ENCODE measurements around the gene ZNF521. TPM values are rescaled to one million over a fixed set of nuclear protein-coding genes. Genes with fewer than 3 reads are reported as not detected.

The ZNF521 gene
- total RNA-seq, 2 donors from 2014 or later, result 1.1 TPM; not detected in 1

- H3K27ac Mint-ChIP-seq, result no peak overlapping the region
- no peak for DNase-seq
- no peak for ATAC-seq
These were observed 53.1 kb downstream of the ZNF521 start for GRCh38 chr18:25298853-25299274.

GRCh38 chr18:25295624-25296138 is 56.3 kb downstream of the ZNF521 start:
- Mint-ChIP-seq H3K4me1 (no peaks in the 10 kb centered on the region), H3K27ac (no peak overlapping the region), H3K4me3 (no peak overlapping the region), H3K36me3 (ENCODE audit: low read depth) (no peaks in the 10 kb centered on the region), H3K27me3 (peaks cover 6% of the 10 kb centered on the region)
- ATAC-seq, result no peak
- no peaks in the 10 kb centered on the region for H3K9me3 ChIP-seq (ENCODE audit: control insufficient read depth, low read length, poor library complexity, severe bottlenecking)
- DNase-seq, result no peak

More at GRCh38 chr18:25298853-25299274, 53.1 kb downstream of the ZNF521 start:
- no peaks in the 10 kb centered on the region for H3K27me3 Mint-ChIP-seq
- no peak overlapping the region for H3K4me3 Mint-ChIP-seq
- no peaks in the 10 kb centered on the region for H3K9me3 ChIP-seq (ENCODE audit: control insufficient read depth, low read length, poor library complexity, severe bottlenecking)
- no peaks in the 10 kb centered on the region for H3K36me3 Mint-ChIP-seq (ENCODE audit: low read depth)
- no peaks in the 10 kb centered on the region for H3K4me1 Mint-ChIP-seq

GRCh38 chr18:25291150-25291549 is 60.8 kb downstream of the ZNF521 start:
- H3K27me3 Mint-ChIP-seq, result peaks cover 6% of the 10 kb centered on the region
- no peak overlapping the region for H3K27ac Mint-ChIP-seq
- no peaks in the 10 kb centered on the region for H3K36me3 Mint-ChIP-seq (ENCODE audit: low read depth)
- H3K9me3 ChIP-seq (ENCODE audit: control insufficient read depth, low read length, poor library complexity, severe bottlenecking), result no peaks in the 10 kb centered on the region
- DNase-seq (no peak), ATAC-seq (no peak)
- no peak overlapping the region for H3K4me3 Mint-ChIP-seq
- no peaks in the 10 kb centered on the region for H3K4me1 Mint-ChIP-seq

- H3K36me3 Mint-ChIP-seq (ENCODE audit: low read depth), result no peaks in the 10 kb centered on the region
- no peak for ATAC-seq
- H3K27ac Mint-ChIP-seq, result no peak overlapping the region
- no peaks in the 10 kb centered on the region for H3K9me3 ChIP-seq (ENCODE audit: control insufficient read depth, low read length, poor library complexity, severe bottlenecking)
- no peaks in the 10 kb centered on the region for H3K4me1 Mint-ChIP-seq
- H3K27me3 Mint-ChIP-seq, result peaks cover 6% of the 10 kb centered on the region
- DNase-seq, result no peak
- no peak overlapping the region for H3K4me3 Mint-ChIP-seq
These were observed 62.9 kb downstream of the ZNF521 start for GRCh38 chr18:25289001-25289631.

- H3K36me3 Mint-ChIP-seq (ENCODE audit: low read depth), result no peaks in the 10 kb centered on the region
- H3K4me1 Mint-ChIP-seq, result no peaks in the 10 kb centered on the region
- H3K9me3 ChIP-seq (ENCODE audit: control insufficient read depth, low read length, poor library complexity, severe bottlenecking), result no peaks in the 10 kb centered on the region
- DNase-seq, result no peak
- H3K27ac Mint-ChIP-seq, result no peak overlapping the region
- no peak overlapping the region for H3K4me3 Mint-ChIP-seq
- peaks cover 6% of the 10 kb centered on the region for H3K27me3 Mint-ChIP-seq
- no peak for ATAC-seq
These were observed 63.5 kb downstream of the ZNF521 start for GRCh38 chr18:25288340-25288938.

- H3K4me3 Mint-ChIP-seq, result no peak overlapping the region
- H3K27ac Mint-ChIP-seq, result no peak overlapping the region
- H3K9me3 ChIP-seq (ENCODE audit: control insufficient read depth, low read length, poor library complexity, severe bottlenecking), result no peaks in the 10 kb centered on the region
These were observed 64.9 kb downstream of the ZNF521 start for GRCh38 chr18:25287106-25287505.

GRCh38 chr18:25284861-25285550 is 67.0 kb downstream of the ZNF521 start:
- H3K4me1 Mint-ChIP-seq, result peaks cover 2% of the 10 kb centered on the region
- no peaks in the 10 kb centered on the region for H3K9me3 ChIP-seq (ENCODE audit: control insufficient read depth, low read length, poor library complexity, severe bottlenecking)
- H3K27me3 Mint-ChIP-seq, result no peaks in the 10 kb centered on the region
- no peak overlapping the region for H3K4me3 Mint-ChIP-seq
- ATAC-seq (no peak), DNase-seq (no peak)
- no peaks in the 10 kb centered on the region for H3K36me3 Mint-ChIP-seq (ENCODE audit: low read depth)
- no peak overlapping the region for H3K27ac Mint-ChIP-seq

More at GRCh38 chr18:25287106-25287505, 64.9 kb downstream of the ZNF521 start:
- DNase-seq, result no peak
- Mint-ChIP-seq H3K4me1 (peaks cover under 1% of the 10 kb centered on the region), H3K36me3 (ENCODE audit: low read depth) (no peaks in the 10 kb centered on the region), H3K27me3 (peaks cover under 1% of the 10 kb centered on the region)
- ATAC-seq, result no peak

- ATAC-seq, result no peak
- no peak overlapping the region for H3K4me3 Mint-ChIP-seq
These were observed 67.7 kb downstream of the ZNF521 start for GRCh38 chr18:25284281-25284680.

GRCh38 chr18:25283781-25284180 is 68.2 kb downstream of the ZNF521 start:
- Mint-ChIP-seq H3K36me3 (ENCODE audit: low read depth) (no peaks in the 10 kb centered on the region), H3K4me3 (no peak overlapping the region), H3K27ac (no peak overlapping the region), H3K27me3 (no peaks in the 10 kb centered on the region), H3K4me1 (peaks cover 2% of the 10 kb centered on the region)
- no peak for DNase-seq
- ATAC-seq, result no peak
- H3K9me3 ChIP-seq (ENCODE audit: control insufficient read depth, low read length, poor library complexity, severe bottlenecking), result no peaks in the 10 kb centered on the region

More at GRCh38 chr18:25284281-25284680, 67.7 kb downstream of the ZNF521 start:
- H3K4me1 Mint-ChIP-seq, result peaks cover 2% of the 10 kb centered on the region
- no peaks in the 10 kb centered on the region for H3K9me3 ChIP-seq (ENCODE audit: control insufficient read depth, low read length, poor library complexity, severe bottlenecking)
- H3K27me3 Mint-ChIP-seq, result no peaks in the 10 kb centered on the region
- no peak for DNase-seq
- H3K36me3 Mint-ChIP-seq (ENCODE audit: low read depth), result no peaks in the 10 kb centered on the region
- no peak overlapping the region for H3K27ac Mint-ChIP-seq

GRCh38 chr18:25282896-25283703 is 68.9 kb downstream of the ZNF521 start:
- Mint-ChIP-seq H3K36me3 (ENCODE audit: low read depth) (no peaks in the 10 kb centered on the region), H3K27me3 (no peaks in the 10 kb centered on the region)
- H3K9me3 ChIP-seq (ENCODE audit: control insufficient read depth, low read length, poor library complexity, severe bottlenecking), result no peaks in the 10 kb centered on the region

GRCh38 chr18:25282282-25282681 is 69.7 kb downstream of the ZNF521 start:
- H3K4me1 Mint-ChIP-seq, result peaks cover 2% of the 10 kb centered on the region
- ATAC-seq (no peak), DNase-seq (no peak)
- H3K27me3 Mint-ChIP-seq, result no peaks in the 10 kb centered on the region
- H3K4me3 Mint-ChIP-seq, result no peak overlapping the region
- no peak overlapping the region for H3K27ac Mint-ChIP-seq
- H3K9me3 ChIP-seq (ENCODE audit: control insufficient read depth, low read length, poor library complexity, severe bottlenecking), result no peaks in the 10 kb centered on the region
- no peaks in the 10 kb centered on the region for H3K36me3 Mint-ChIP-seq (ENCODE audit: low read depth)

More at GRCh38 chr18:25282896-25283703, 68.9 kb downstream of the ZNF521 start:
- H3K4me3 Mint-ChIP-seq, result no peak overlapping the region
- ATAC-seq (no peak), DNase-seq (no peak)
- H3K27ac Mint-ChIP-seq, result no peak overlapping the region
- peaks cover 2% of the 10 kb centered on the region for H3K4me1 Mint-ChIP-seq

GRCh38 chr18:25281556-25281955 is 70.4 kb downstream of the ZNF521 start:
- Mint-ChIP-seq H3K36me3 (ENCODE audit: low read depth) (no peaks in the 10 kb centered on the region), H3K27ac (no peak overlapping the region), H3K4me3 (no peak overlapping the region), H3K4me1 (peaks cover 2% of the 10 kb centered on the region), H3K27me3 (no peaks in the 10 kb centered on the region)
- DNase-seq (no peak), ATAC-seq (no peak)
- H3K9me3 ChIP-seq (ENCODE audit: control insufficient read depth, low read length, poor library complexity, severe bottlenecking), result no peaks in the 10 kb centered on the region

GRCh38 chr18:25279961-25280360 is 72.0 kb downstream of the ZNF521 start:
- no peak for ATAC-seq
- Mint-ChIP-seq H3K27ac (no peak overlapping the region), H3K4me3 (no peak overlapping the region), H3K27me3 (no peaks in the 10 kb centered on the region), H3K4me1 (peaks cover 2% of the 10 kb centered on the region), H3K36me3 (ENCODE audit: low read depth) (no peaks in the 10 kb centered on the region)
- DNase-seq, result no peak
- no peaks in the 10 kb centered on the region for H3K9me3 ChIP-seq (ENCODE audit: control insufficient read depth, low read length, poor library complexity, severe bottlenecking)

Data from T-helper 17 cell (primary cell).